Measurements from ENCODE around the gene KCTD11.

Gene KCTD11

DNA sequence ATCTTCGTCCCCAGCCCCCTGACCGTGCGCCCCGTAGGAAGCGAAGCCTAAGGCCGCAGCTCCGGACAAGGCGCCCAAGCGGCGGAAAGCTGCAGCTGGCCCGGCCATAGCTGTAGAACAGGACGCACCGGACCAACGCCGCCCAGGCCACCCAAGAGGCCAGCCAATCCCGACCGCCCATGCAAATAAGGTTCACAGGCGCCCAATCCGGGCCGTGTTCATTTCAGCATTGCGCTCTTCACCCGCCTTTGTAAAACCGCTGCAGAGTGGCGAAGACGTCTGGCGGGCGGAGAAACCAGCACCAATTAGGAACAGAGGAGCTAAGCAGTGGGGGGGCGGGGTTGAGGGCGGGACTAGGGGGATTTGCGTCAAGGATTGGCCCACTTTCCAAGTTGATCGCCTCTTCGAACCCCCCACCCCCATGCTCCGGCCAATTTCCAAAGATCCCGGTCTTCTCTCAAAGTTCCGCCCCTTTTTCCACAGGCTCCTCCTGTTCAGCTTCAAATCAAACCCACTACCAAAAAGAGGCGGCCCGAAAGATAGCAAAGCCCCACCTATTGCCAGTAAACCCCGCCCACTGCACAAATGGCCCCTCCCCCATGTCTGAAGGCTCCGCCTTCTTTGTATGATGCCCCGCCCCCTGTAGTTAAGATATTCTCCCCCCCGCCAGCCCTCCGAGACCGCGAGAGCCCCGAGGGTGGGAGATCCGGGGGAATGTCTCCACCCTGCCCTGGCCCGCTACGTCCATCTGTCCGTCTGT, 52.2 kb downstream of the KCTD11 start, which contains the start of gene TMEM256:
Gene TMEM256 (minus strand): TSS at position 121 of the 760 bp plus-strand sequence. CDS start 13 bp downstream, at position 108.
- DNase-seq (ENCODE audit: low read depth in 2 of 2), result peak; percentile 99

Data from fibroblast of skin of left quadriceps (primary cell).